Keratinocyte (primary cell): ENCODE data around the gene SFSWAP.

Experiments
- CTCF ChIP-seq, 3 experiments: IDR thresholded peaks in 1 of 3; conservative IDR thresholded peaks in 1 of 3; optimal IDR thresholded peaks in 1 of 3; 2 replicates in 2 of 3; 3 replicates in 1 of 3; pipeline versions ENCODE3 to v1.5.1; 2011; ENCODE audit warnings: low read length in 3 of 3, mild to moderate bottlenecking in 3 of 3, moderate library complexity in 2 of 3, control low read depth in 1 of 3, inconsistent platforms in 1 of 3; ENCODE audit not compliant: insufficient read depth in 2 of 3; ENCODE audit errors: extremely low read depth in 1 of 3
- EZH2 ChIP-seq: IDR thresholded peaks from one replicate; pipeline ENCODE4 v1.6.1; 2012; ENCODE audit warnings: inconsistent platforms, mild to moderate bottlenecking, low read length, moderate library complexity

- TF ChIP-seq CTCF (optimal IDR thresholded peaks at IDR 0.05 in 1 of 3, IDR thresholded peaks at IDR 0.05 in 1 of 3, conservative IDR thresholded peaks at IDR 0.05 in 1 of 3; ENCODE audit: extremely low read depth in 1 of 3, insufficient read depth in 2 of 3, low read length in 3 of 3), result no peak
- no peak for TF ChIP-seq EZH2
Observed at GRCh38 chr12:131752451-131752850, 41.6 kb downstream of the SFSWAP start.
